GM18519 (cell line): Measurements from ENCODE around the gene HLF.

Experiments
- ATAC-seq: cut with Tn5 transposase; IDR thresholded peaks from one replicate; pipeline ENCODE4 v1.9.1; 2021; ENCODE audit warnings: mild to moderate bottlenecking, moderate library complexity; ENCODE audit not compliant: unreplicated experiment, low FRiP score

HLF gene

DNA sequence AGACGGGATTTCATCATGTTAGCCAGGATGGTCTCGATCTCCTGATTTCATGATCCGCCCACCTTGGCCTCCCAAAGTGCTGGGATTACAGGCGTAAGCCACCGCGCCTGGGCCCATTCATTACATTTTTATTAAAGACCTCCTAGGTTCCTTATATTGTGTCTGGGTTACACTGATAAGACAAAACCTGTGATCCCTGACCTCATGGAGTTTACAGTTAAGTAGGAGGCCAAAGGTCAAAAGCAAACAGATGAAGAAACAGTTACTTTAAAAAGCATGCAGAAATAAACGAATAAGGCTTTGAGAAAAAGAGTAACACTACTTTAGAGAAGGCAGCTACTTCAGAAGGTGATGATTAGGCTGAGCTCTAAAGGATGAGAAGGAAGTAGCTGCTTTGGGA lies 14.9 kb upstream of the HLF start:
- no peak for ATAC-seq

DNA sequence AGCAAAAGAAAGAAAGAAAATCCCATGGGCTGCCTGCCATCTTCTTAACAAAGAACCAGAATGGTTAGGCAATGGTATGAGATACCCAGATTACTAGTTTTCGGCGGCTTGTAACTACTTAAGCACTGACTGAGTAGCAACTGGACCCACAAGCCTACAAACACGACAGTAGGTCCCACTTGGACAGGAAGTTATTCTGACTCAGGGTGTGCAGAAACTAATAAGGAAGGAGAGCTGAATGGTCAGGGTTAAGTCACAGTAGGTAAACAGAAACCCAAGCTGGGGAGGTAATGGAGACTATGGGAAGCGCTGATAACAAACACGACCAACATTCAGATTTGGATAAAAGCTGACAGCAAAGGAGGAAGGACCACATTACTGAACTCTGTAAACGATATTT lies 10.4 kb upstream of the HLF start:
- no peak for ATAC-seq

DNA sequence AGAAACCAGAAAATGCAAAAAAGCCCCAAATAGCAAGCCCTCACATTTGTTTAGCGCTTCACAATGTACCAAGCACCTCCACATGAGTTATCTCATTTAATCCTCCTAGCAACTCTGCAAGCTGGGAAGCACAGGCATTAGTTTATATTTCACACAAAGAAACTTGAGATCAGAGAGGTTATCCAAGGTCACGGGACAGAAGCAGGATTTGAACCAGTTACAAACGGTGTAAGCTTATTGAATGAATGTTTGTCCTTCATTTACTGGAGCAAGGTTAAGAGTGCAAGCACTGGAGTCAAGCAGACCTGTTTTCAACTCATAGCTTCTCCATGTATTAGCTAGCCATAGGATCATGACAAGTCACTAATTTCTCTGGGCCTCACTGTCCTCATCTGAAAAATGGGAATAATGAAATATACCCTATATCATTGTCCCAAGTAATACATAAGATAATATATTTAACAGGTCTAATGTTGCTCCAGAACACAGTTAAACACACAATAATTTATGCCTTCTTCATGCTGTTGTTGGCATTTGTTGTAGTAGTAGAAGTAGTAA lies 6.1 kb upstream of the HLF start:
- no peak for ATAC-seq

DNA sequence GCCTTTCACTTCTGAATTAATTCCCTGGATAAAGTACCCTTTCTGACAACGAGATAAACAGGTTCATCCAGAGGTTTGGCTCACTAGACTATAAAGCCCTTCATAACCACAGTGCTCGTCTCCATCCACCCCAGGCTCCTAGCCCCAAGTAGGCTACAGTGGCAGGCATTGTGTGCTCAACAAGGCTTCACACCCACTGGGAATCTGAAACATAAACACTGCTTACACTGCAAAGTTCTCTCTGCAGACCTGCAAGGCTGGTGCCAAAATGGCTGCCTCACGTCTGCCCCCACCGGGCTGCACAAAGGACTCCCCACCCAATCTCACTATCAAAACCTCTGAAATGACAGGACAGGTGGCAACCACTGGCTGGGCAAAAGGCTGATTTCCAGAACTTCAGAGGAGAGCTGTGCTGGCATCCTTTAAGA lies 5.1 kb upstream of the HLF start:
- ATAC-seq, result no peak

DNA sequence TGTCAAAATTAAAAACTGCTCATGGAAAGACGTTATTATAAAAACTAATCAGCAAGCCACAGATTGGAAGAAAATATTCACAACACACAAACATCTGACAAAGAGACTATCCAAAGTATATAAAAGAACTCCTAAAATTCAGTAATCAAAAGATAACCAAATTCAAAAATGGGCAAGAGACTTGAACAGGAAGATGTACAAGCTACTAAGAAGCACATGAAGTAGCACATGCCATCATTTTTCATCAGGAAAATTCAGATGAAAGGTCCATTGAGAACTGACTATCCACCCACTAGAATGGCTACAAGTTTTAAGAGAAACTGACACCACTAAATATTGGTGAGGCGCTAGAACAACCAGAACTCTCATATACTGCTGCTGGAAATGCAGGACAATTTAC lies 3.4 kb upstream of the HLF start:
- no peak for ATAC-seq

DNA sequence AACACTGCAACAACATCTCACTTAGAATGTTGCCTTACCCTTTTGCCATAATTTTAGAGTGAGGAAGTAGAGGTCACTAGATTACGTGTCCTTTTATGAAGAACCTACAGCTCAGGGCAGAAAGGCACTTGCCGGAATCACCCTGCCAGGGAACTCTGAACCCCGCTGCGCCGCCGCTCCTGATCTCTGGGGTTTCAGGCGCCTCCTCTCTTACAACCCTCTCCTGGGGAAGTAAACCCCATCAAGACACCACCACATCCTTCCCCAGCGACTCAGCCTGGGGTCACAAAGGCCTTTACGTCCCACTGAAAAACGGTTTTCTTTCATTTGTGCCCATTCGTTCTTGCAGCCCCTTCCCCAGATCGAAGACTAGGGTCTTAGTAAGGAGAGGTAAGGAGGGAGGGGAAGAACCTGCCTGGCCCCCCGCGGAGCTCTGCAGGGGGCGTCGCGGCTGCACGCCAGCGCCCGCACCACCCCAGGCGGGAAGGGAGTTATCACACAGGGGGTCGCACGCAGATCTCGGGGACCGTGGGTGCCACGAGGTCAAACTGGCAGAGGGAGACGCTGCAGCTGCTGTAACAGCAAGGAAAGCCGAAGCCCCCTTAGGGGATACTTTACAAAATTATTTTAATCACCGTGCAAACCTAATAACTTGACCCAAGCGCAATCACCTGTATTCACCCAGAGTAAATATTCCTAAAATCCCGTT lies 1.0 kb upstream of the HLF start:
- no peak for ATAC-seq

DNA sequence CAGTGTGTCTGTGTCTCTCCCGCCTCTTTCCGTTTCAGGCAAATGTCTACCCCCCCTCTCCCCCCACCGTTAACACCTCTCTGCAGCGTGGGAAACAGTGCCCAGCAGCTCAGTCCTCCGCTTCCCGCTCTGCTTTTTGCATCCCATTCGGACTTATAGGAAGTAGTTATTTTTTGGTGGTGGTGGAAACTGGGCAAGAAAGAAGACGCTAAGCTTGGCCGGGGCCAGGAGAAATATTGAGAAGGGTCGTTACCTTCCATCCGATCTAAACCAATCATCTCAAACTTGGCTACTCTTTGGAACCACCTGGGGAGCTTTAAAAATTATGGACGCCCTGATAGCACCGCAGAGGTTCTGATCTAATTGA lies 499 bp upstream of the HLF start:
- no peak for ATAC-seq

DNA sequence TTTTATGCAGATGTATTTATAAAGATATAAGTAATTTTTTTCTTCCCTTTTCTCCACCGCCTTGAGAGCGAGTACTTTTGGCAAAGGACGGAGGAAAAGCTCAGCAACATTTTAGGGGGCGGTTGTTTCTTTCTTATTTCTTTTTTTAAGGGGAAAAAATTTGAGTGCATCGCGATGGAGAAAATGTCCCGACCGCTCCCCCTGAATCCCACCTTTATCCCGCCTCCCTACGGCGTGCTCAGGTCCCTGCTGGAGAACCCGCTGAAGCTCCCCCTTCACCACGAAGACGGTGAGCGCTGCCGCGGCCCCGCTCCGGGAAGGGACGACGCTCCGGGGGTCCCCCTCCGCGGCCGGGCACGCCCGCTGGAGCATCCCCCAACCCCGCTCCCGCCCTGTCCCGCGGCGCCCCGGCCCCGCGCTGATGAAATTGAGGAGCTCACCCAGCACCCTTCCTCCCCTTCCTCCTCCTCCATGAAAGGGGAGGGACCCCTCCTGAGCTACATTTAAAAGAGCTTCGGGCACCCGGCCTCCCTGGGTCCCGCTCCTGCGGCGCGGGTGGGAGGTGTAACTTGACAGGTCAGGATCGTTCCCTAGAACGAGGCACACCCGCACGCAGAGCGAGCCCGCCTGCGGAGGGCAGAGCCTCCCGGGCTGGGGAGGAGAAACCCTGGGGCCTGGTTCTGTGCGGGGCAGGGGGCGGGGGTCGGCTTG lies 706 bp downstream of the HLF start:
- ATAC-seq, result no peak

DNA sequence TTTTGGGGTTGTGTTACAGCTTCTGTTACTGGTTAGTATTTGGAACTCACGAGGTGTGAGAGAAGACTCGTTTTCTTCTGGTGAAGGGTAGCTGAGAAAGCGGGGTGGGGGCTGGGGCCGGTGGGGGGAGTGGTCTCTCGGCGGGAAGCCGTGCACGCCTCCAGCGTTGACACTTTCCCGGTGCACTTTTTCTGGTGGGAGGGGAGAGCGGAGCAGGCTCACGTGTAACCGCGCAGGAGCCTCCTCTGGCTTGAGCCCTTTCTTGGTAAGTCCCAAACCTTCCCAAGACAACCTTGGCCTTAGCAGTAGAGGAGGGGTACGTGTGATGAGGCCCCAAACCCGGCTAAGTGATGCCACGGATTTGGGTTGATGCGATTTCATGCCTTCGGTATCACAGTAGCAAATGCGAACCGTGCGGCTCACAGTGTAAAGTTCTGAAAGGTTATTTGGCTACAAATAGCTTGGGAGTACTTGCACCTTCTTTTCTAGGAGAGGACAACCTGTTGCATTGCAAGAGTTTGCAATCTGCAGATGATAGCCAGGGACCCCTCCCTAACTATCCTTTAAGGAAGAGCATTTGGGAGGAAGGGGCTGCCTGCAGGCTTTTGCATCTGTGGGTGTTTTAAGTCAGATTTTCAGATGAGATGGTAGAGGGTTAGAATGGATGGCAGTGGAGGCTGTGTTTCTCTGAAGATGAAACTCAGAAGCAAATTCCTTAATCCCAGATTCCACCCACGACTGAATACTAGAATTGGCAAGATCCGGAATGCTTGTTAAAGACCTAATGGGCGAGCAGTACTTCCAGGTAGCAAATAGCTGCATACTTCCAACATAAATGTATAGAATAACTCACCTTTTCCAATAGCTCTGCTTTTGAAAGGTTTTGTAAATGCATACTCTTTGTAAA lies 1.5 kb downstream of the HLF start:
- ATAC-seq, result no peak

DNA sequence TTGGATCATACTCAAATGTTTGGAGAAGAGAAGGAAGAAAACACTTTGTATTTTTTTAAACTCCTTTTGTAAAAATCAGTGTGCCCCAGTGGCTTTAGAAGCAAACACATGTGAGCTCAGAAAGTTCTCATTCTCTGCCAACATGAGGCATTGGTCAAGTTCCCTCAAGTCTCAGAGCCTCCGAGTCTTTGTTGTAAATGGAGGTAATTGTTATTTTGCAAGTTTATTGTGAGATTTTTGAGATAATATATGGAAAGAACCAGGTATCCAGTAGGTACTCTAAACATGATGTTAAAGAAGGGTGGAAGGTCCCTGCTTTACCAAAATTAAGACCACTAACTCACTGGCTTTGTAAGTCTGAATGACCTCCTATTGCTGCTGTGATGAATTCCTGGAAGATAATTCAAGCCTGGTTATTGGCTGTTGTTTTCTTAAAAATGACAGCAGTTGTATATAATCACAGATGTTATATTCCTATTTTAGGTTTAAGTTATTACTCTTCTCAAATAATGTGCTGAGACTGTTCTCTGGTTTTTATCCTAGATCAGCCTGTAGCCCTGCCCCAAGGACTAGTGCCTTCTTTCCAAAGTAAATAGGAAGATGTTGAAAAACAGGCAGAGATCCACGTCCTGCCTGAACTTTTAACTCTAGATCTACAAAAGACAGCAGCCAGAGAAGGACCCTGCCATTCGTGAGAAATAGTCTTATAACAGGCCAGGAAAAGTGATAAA lies 2.4 kb downstream of the HLF start:
- ATAC-seq, result no peak

DNA sequence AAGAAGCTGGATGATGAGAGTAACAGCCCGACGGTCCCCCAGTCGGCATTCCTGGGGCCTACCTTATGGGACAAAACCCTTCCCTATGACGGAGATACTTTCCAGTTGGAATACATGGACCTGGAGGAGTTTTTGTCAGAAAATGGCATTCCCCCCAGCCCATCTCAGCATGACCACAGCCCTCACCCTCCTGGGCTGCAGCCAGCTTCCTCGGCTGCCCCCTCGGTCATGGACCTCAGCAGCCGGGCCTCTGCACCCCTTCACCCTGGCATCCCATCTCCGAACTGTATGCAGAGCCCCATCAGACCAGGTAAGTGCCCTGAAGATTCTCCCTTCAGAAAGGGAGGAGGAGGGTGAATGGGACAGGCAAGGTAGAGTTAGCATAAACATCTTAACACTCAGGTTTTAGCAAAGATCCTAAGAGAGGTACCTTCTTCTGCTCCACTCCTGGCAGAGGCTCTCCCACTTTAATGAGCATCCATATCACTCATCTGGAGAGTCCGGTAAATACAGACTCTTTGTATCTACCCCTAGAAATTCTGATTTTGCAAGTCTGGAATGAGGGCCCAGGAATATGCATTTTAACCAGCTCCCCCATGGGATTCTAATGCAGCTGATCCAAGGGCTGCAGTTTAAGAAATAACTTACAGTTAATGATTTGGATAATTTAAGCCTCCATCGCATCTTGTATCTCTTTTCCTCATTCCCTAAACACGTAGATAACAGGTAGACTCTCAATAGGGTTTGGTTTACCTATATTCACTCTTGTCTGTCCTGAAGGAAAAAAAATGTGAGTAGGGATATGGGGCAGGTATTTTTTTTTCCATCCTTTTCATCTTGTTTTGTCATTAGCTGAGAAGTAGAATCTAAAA lies 3.3 kb downstream of the HLF start:
- no peak for ATAC-seq

DNA sequence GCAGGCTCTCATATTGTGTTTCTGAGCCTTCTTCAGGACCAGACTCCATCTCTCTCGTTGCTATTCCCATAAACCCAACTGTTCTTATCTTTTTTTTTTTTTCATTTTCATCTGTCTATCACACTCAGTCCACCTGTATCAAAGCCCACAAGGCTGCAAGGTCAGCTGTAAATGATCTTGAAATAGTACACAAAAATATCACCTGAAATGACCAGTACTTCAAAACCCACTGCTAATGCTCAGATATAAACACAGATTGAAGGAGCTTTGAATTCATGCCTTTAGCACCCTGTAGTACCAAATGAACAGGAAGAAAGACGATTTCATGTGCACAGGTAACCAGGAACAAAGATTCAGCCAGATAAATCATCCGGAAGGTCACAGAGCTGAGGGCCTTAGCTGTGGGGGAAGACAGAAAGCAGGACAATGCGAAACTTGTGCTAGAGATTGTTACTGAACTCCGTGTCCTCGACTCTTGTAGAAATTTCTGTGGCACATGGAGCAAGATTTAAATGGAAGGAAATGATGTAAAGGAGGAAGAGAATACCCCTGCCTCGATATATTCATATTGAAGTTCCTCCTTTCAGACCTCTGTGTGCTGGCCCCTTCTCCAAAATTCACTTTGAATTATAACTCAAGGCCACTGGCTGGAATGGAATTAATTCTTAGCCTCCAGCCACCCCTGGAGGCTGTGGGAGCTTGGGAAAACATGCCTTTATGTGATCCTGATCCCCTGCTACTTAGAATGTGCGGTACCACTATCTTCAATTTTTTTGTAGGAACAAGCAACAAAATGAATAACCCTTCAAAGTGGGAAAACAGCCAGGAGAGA lies 4.1 kb downstream of the HLF start:
- no peak for ATAC-seq

DNA sequence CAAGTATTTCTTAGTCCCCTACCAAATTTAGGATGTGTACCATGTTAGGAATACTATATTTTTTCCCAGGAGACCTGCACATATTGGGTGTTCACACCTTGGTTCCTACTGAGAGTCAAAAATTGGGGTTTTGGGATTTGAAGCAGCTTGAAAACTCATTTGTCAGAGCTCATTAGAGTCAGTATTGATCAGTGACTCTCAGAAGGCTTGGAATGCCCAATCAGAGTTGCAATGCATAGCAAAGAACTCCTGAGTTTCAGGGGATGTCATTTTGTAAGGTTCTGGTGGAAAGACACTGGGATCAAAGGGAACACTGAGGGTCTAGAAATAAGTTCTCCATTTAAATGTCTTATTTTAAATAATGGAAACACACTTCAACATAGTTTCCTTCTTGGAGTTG lies 5.1 kb downstream of the HLF start:
- ATAC-seq, result no peak

DNA sequence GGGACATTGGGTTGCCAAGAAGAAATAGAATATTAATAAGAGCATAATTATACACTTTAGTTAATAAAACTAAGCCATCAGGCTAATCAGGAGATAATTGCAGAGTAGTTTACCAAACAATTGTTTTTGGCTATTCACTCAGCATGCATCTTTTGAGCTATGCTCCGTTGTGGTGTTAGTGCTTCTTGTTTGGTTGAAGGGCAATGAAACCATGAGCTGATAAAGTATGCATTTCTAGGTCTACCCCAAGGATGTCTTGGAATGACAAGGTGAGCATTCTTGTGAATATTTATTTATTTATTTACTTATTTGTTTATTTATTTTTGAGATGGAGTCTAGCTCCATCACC lies 6.4 kb downstream of the HLF start:
- no peak for ATAC-seq

DNA sequence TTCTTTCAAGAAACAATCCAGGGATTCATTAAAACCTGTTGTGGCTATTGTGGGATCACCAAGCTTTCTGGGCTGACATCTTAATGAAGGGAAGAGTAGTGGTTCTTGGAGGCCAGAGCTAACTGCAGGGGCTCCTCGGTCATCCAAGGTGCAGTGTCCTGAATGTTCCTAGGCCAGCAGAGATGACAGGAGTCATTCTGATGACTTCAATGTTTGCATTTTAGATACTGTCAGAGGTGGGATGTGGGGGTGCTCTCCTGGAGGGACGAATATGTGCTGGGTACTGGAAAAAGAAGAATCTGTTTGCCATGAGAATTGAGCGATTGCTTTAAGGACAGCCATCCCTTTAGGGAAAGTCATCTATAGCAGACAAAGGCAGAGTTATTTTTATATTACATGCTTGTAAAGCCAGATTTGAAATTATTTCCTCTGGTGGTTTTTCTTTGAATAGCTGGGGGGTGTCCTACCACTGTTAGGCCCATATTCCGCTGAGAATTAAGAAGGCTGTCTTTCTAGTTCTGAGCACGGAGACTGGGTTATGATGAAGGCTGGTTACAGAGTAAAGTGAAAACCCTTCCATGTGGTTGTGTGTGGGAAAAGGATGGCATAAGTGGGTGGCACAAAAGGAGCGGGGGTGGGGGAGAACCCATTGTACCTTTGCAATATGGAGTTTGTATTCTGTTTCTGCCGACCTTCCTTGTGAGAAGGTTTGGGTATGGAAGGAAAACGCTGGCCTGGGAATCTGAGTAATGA lies 7.4 kb downstream of the HLF start:
- no peak for ATAC-seq

DNA sequence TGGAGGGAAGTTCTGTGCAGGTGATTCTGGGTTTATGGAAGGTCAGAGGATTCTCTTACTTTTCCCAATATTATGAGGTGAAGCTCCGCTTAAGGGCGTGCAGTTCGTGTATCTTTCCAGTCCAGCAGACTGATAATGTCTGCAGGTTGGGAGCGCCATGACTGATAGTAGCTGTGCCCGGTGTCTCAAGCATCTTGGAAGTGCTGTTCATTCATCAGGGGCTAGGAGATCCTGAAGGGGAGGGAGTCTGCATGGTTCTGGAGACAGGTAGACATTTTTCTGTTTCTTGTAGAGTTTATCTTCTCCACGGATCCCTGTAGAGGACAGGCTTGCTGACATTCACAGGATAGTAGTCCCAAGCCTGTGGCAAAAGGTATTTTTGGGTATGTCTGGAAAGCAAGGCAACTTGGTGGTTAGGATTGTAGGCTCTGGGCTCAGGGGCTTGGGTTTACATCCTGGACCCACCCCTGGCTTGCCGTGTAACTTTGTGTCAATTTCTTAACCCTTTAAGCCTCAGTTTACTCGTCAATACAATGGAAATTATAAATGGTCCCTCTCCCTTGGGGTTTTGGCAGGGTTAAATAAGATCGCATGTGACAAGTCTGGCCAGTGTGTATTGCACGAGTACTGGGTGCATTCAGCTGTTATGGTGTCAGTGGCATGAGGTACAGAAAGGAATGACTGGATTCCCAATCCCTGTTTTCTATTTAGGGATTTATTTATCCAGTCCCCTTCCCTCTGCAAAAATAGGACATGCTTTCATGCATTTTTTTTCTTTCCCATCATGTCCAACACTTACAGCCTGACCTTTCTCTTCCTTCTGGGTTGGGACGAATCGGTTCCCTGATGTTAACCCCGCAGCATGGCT lies 8.2 kb downstream of the HLF start:
- ATAC-seq, result no peak
